ENCODE data around the gene STAM. TPM values are rescaled to one million over a fixed set of nuclear protein-coding genes. Genes with fewer than 3 reads are reported as not detected.

Gene STAM
- total RNA-seq, 2 experiments from 2014 or later: 12.9 to 18.2 TPM

DNA sequence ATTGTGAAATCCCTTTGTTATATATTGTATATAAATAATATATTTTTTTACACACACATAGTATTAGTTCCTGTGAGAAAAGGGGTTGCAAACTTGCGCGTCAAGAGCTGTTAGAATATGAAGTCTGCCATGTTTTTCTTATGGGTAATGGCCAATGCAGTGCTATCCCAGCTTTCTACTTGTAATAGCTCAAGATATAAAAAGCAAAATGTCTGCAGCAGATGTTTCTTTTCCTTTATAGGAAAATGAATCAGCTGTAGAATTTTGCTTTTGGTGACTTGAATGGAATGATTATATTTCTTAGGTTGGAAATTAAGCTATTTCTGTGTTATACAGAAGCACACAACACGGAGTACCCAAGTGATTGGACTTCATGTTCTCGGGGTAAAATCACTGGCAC lies 54.7 kb downstream of the STAM start:
- Histone ChIP-seq H3K4me3 (ENCODE audit: low read depth, low read length, poor library complexity, severe bottlenecking) (no peak overlapping the region), H2AFZ (ENCODE audit: low read length) (no peak overlapping the region), H3K4me1 (ENCODE audit: insufficient read depth, low read length, poor library complexity, severe bottlenecking) (no peaks in the 10 kb centered on the region), H3K36me3 (ENCODE audit: insufficient read depth, low read length) (peaks cover 41% of the 10 kb centered on the region), H3K9me2 (ENCODE audit: insufficient read depth, low read length) (no peaks in the 10 kb centered on the region), H3K27ac (ENCODE audit: low read depth, low read length, poor library complexity, severe bottlenecking) (no peak overlapping the region), H3K4me2 (ENCODE audit: low read length) (no peak overlapping the region), H3K9me3 (ENCODE audit: low read length) (no peaks in the 10 kb centered on the region), H4K20me1 (ENCODE audit: insufficient read depth, low read length) (no peaks in the 10 kb centered on the region), H3K79me2 (ENCODE audit: insufficient read depth, low read depth, low read length) (no peaks in the 10 kb centered on the region)
- POLR2A ChIA-PET: interaction anchor here (0.6 to 3.5 kb wide), 5 partner anchors 9 to 107 kb away, joined by 3 to 13 read pairs (median 4); no protein-coding TSS in a partner anchor
- CTCF ChIA-PET (ENCODE audit: unreplicated experiment): no interaction called here
- no TSS peak for BruUV-seq (replicated peaks)
- intact Hi-C loops (cut with micrococcal nuclease; ENCODE audit: unreplicated experiment): no loop called here
- no peak for DNase-seq (ENCODE audit: low spot score)
- TF ChIP-seq EZH2phosphoT487 (IDR thresholded peaks at IDR 0.05; ENCODE audit: borderline replicate concordance, low read depth, low read length) (no peak), CTCF (conservative IDR thresholded peaks at IDR 0.05; ENCODE audit: low read length) (no peak)

DNA sequence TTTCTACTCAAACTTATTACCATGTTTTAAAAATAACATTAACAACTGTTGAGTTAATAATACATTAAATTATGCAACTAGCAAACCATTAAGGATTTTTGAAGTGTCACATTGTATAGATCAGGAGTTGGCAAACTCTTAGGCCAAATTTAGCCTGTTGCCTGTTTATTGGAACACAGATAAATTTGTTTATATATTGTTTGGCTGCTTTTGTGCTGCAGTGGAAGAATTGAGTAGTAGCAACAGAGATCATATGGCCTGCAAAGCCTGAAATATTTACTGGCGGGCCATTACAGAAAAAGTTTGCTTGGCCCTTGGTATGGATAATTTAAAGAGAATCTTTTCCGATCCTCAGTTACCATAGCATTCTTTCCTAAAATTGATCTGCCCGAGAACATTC lies 57.4 kb downstream of the STAM start:
- BruUV-seq (replicated peaks): no TSS peak
- no peaks in the 10 kb centered on the region for H3K9me2 ChIP-seq (ENCODE audit: insufficient read depth, low read length)
- H3K79me2 ChIP-seq (ENCODE audit: insufficient read depth, low read depth, low read length): no peaks in the 10 kb centered on the region
- ChIA-PET POLR2A (interaction anchor here (0.7 to 3.5 kb wide), 2 partner anchors 12 to 23 kb away, joined by 3 to 13 read pairs; no protein-coding TSS in a partner anchor), CTCF (ENCODE audit: unreplicated experiment) (no interaction called here)
- H3K4me3 ChIP-seq (ENCODE audit: low read depth, low read length, poor library complexity, severe bottlenecking): no peak overlapping the region
- H3K27ac ChIP-seq (ENCODE audit: low read depth, low read length, poor library complexity, severe bottlenecking): no peak overlapping the region
- no peak overlapping the region for H2AFZ ChIP-seq (ENCODE audit: low read length)
- TF ChIP-seq CTCF (conservative IDR thresholded peaks at IDR 0.05; ENCODE audit: low read length): no peak
- no peak for TF ChIP-seq EZH2phosphoT487 (IDR thresholded peaks at IDR 0.05; ENCODE audit: borderline replicate concordance, low read depth, low read length)
- peaks cover 38% of the 10 kb centered on the region for H3K36me3 ChIP-seq (ENCODE audit: insufficient read depth, low read length)
- no peak overlapping the region for H3K4me2 ChIP-seq (ENCODE audit: low read length)
- intact Hi-C loops (cut with micrococcal nuclease; ENCODE audit: unreplicated experiment): no loop called here
- no peak for DNase-seq (ENCODE audit: low spot score)
- H3K4me1 ChIP-seq (ENCODE audit: insufficient read depth, low read length, poor library complexity, severe bottlenecking): no peaks in the 10 kb centered on the region
- no peaks in the 10 kb centered on the region for H4K20me1 ChIP-seq (ENCODE audit: insufficient read depth, low read length)
- H3K9me3 ChIP-seq (ENCODE audit: low read length): no peaks in the 10 kb centered on the region

- H3K9me3 ChIP-seq (ENCODE audit: low read length): no peaks in the 10 kb centered on the region
- no peak overlapping the region for H3K4me2 ChIP-seq (ENCODE audit: low read length)
- no peak overlapping the region for H2AFZ ChIP-seq (ENCODE audit: low read length)
- H3K4me1 ChIP-seq (ENCODE audit: insufficient read depth, low read length, poor library complexity, severe bottlenecking): no peaks in the 10 kb centered on the region
- no peaks in the 10 kb centered on the region for H3K9me2 ChIP-seq (ENCODE audit: insufficient read depth, low read length)
- ChIA-PET CTCF (ENCODE audit: unreplicated experiment) (no interaction called here), POLR2A (interaction anchor here (1.5 kb wide), 1 partner anchor 9 kb away, joined by 4 read pairs; no protein-coding TSS in a partner anchor)
- no peak overlapping the region for H3K27ac ChIP-seq (ENCODE audit: low read depth, low read length, poor library complexity, severe bottlenecking)
- intact Hi-C loops (cut with micrococcal nuclease; ENCODE audit: unreplicated experiment): no loop called here
- TF ChIP-seq EZH2phosphoT487 (IDR thresholded peaks at IDR 0.05; ENCODE audit: borderline replicate concordance, low read depth, low read length) (no peak), CTCF (conservative IDR thresholded peaks at IDR 0.05; ENCODE audit: low read length) (no peak)
- BruUV-seq (replicated peaks): no TSS peak
- H4K20me1 ChIP-seq (ENCODE audit: insufficient read depth, low read length): no peaks in the 10 kb centered on the region
- no peak for DNase-seq (ENCODE audit: low spot score)
- peaks cover 25% of the 10 kb centered on the region for H3K36me3 ChIP-seq (ENCODE audit: insufficient read depth, low read length)
- no peak overlapping the region for H3K4me3 ChIP-seq (ENCODE audit: low read depth, low read length, poor library complexity, severe bottlenecking)
- H3K79me2 ChIP-seq (ENCODE audit: insufficient read depth, low read depth, low read length): no peaks in the 10 kb centered on the region
Measured at GRCh38 chr10:17703706-17704105, 59.8 kb downstream of the STAM start.
